Activated naive CD8-positive, alpha-beta T cell treated with anti-CD3 and anti-CD28 coated beads for 36 hours (primary cell): Measurements from ENCODE around the gene GPR32. TPM values are rescaled to one million over a fixed set of nuclear protein-coding genes. Genes with fewer than 3 reads are reported as not detected.
"Not testable (repeated sequence)": the region's sequence is repeated elsewhere in the genome, so short reads cannot be mapped to it uniquely, and the experiment has no call there.

Experiments used
- DNase-seq: peaks from one replicate; pipeline ENCODE4 v3.0.0; 2021
- H3K27ac Mint-ChIP-seq: one replicate; pipeline ENCODE4 v1.8.0; 2022; ENCODE audit warnings: mild to moderate bottlenecking, moderate library complexity, mixed read lengths
- H3K27me3 Mint-ChIP-seq: one replicate; pipeline ENCODE4 v1.8.0; 2022; ENCODE audit warnings: mild to moderate bottlenecking, mixed read lengths
- H3K36me3 Mint-ChIP-seq: one replicate; pipeline ENCODE4 v1.8.0; 2021; ENCODE audit warnings: mild to moderate bottlenecking, mixed read lengths
- H3K4me1 Mint-ChIP-seq: one replicate; pipeline ENCODE4 v1.8.0; 2021; ENCODE audit warnings: mixed read lengths
- H3K4me3 Mint-ChIP-seq: one replicate; pipeline ENCODE4 v1.8.0; 2022; ENCODE audit warnings: mild to moderate bottlenecking, moderate library complexity, mixed read lengths
- H3K9me3 Mint-ChIP-seq: one replicate; pipeline ENCODE4 v1.8.0; 2022; ENCODE audit warnings: mixed read lengths
- total RNA-seq, 2 experiments: library from RNA; stranded (reverse); gene quantifications; one replicate each; pipeline ENCODE4 v1.2.3, GENCODE V29; 2021

GPR32 gene
- total RNA-seq, 2 experiments from 2014 or later, result not detected

- no peaks in the 10 kb centered on the region for H3K9me3 Mint-ChIP-seq
- H3K4me1 Mint-ChIP-seq, result peaks cover 30% of the 10 kb centered on the region
- H3K27me3 Mint-ChIP-seq, result peaks cover 4% of the 10 kb centered on the region
- no peak overlapping the region for H3K4me3 Mint-ChIP-seq
- DNase-seq, result no peak
- peaks cover 46% of the 10 kb centered on the region for H3K36me3 Mint-ChIP-seq
- peak overlapping the region; percentile 29 for H3K27ac Mint-ChIP-seq
Measured at GRCh38 chr19:50797781-50798658, 27.8 kb downstream of the GPR32 start.

- Mint-ChIP-seq H3K4me3 (no peak overlapping the region), H3K27ac (no peak overlapping the region), H3K9me3 (no peaks in the 10 kb centered on the region), H3K36me3 (peaks cover 54% of the 10 kb centered on the region), H3K4me1 (peaks cover 34% of the 10 kb centered on the region), H3K27me3 (peaks cover 4% of the 10 kb centered on the region)
- no peak for DNase-seq
Measured at GRCh38 chr19:50798659-50799546, 28.6 kb downstream of the GPR32 start.

DNA sequence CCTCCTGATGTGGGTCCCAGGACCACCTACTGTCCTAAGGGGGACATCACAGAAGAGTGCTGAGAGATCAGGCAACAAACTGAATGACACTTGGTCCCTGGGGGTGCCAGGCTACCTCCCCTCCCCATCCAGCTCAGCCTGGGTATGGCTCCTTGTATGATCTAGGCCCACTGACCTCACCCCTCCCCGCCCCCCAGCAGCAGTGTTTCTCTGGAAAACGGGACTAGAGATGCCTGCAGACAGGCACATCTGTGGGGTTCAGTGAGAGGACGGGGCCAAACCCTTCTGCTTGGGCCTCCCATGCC lies 29.2 kb downstream of the GPR32 start:
- Mint-ChIP-seq H3K4me1 (peaks cover 30% of the 10 kb centered on the region), H3K4me3 (no peak overlapping the region), H3K27me3 (peaks cover 7% of the 10 kb centered on the region), H3K9me3 (no peaks in the 10 kb centered on the region), H3K27ac (no peak overlapping the region), H3K36me3 (peaks cover 58% of the 10 kb centered on the region)
- DNase-seq, result no peak

DNA sequence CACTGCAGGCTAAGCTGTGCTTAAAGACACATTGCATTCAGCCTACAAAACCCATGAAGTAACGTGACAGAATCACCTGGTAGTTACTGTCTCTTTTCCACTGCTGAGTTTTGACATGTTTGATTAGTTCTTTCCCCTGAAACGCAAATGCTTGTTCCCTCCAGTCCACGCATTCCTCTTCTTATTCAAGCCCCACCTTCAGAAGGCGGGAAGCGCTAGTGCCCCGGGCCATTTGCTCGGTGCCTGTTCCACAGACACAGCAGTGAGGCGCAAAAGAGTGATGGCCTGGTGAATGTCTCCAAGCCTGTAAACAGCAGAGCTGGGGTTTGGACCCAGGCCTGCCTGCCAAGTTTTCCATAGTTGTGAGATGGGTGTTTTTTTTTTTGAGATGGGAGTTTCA lies 30.8 kb downstream of the GPR32 start:
- Mint-ChIP-seq H3K9me3 (no peaks in the 10 kb centered on the region), H3K27ac (peak overlapping the region; percentile 62), H3K4me1 (peaks cover 35% of the 10 kb centered on the region), H3K36me3 (peaks cover 57% of the 10 kb centered on the region), H3K27me3 (peaks cover 3% of the 10 kb centered on the region), H3K4me3 (peak overlapping the region; percentile 92)
- no peak for DNase-seq

DNA sequence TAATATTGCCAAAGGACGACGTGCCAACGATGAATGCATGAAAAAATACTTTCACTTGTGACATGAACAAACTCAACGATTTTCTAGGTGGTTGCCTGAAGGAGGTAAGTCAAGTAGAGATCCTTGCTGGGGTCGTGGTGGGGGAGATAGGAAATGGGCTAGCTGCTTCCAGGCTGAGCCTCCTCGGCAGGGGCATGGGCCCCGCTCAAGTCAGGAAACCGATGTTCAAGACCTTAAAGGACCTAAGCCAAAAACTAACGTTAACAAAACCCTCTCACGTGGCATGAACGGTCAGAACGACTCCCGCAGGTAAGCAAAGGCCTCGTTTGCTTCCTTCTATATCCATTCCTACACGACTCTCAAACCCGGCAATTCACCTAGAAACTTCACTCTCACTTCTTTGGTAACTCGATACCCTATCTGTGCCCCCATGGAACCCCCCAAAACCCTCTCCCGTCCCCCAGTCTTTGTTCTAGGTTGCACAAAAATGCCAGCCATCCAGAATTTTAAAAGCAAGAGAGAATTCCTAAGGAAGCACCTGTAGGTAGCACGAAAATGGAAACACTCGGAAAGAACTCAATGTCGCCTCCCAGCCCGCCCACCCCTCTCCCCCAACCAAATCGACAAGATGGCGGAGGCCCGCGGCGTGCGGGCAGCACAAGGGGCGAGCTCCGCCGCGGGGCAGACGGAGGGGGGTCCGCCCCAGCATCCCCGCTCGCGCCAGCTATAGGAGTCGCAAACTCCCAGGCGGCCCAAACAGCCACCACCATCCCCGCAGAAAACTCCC lies 33.6 kb downstream of the GPR32 start:
- peaks cover 3% of the 10 kb centered on the region for H3K27me3 Mint-ChIP-seq
- DNase-seq, result peak; percentile 52
- H3K9me3 Mint-ChIP-seq, result no peaks in the 10 kb centered on the region
- H3K4me3 Mint-ChIP-seq, result peak overlapping the region; percentile 92
- H3K4me1 Mint-ChIP-seq, result peaks cover 36% of the 10 kb centered on the region
- peak overlapping the region; percentile 98 for H3K27ac Mint-ChIP-seq
- peaks cover 51% of the 10 kb centered on the region for H3K36me3 Mint-ChIP-seq

GRCh38 chr19:50804420-50805272 lies 34.4 kb downstream of the GPR32 start:
- peaks cover 3% of the 10 kb centered on the region for H3K27me3 Mint-ChIP-seq
- peaks cover 48% of the 10 kb centered on the region for H3K36me3 Mint-ChIP-seq
- DNase-seq, result peak; percentile 99
- H3K4me3 Mint-ChIP-seq, result peak overlapping the region; percentile 92
- H3K9me3 Mint-ChIP-seq, result no peaks in the 10 kb centered on the region
- peaks cover 36% of the 10 kb centered on the region for H3K4me1 Mint-ChIP-seq
- H3K27ac Mint-ChIP-seq, result peak overlapping the region; percentile 98

GRCh38 chr19:50808856-50809255 lies 38.6 kb downstream of the GPR32 start:
- H3K4me3 Mint-ChIP-seq, result no peak overlapping the region
- peaks cover 10% of the 10 kb centered on the region for H3K4me1 Mint-ChIP-seq
- H3K36me3 Mint-ChIP-seq, result peaks cover 8% of the 10 kb centered on the region
- peaks cover 8% of the 10 kb centered on the region for H3K27me3 Mint-ChIP-seq
- no peaks in the 10 kb centered on the region for H3K9me3 Mint-ChIP-seq
- no peak for DNase-seq
- H3K27ac Mint-ChIP-seq, result no peak overlapping the region

- H3K4me3 Mint-ChIP-seq, DNase-seq, H3K4me1 Mint-ChIP-seq, H3K27ac Mint-ChIP-seq, H3K36me3 Mint-ChIP-seq, H3K9me3 Mint-ChIP-seq: not testable (repeated sequence)
- peaks cover 31% of the 10 kb centered on the region for H3K27me3 Mint-ChIP-seq
Measured at GRCh38 chr19:50811622-50812238, 41.5 kb downstream of the GPR32 start.

- Mint-ChIP-seq H3K4me3 (no peak overlapping the region), H3K27ac (no peak overlapping the region), H3K9me3 (peaks cover 3% of the 10 kb centered on the region), H3K27me3 (peaks cover 38% of the 10 kb centered on the region), H3K36me3 (peaks cover 1% of the 10 kb centered on the region), H3K4me1 (peaks cover 11% of the 10 kb centered on the region)
- no peak for DNase-seq
Measured at GRCh38 chr19:50812474-50812873, 42.2 kb downstream of the GPR32 start.

GRCh38 chr19:50814883-50815282 lies 44.6 kb downstream of the GPR32 start:
- DNase-seq, result no peak
- Mint-ChIP-seq H3K4me3 (no peak overlapping the region), H3K36me3 (peaks cover 2% of the 10 kb centered on the region), H3K9me3 (peaks cover 3% of the 10 kb centered on the region), H3K27ac (no peak overlapping the region), H3K27me3 (peaks cover 59% of the 10 kb centered on the region), H3K4me1 (peaks cover 26% of the 10 kb centered on the region)

DNA sequence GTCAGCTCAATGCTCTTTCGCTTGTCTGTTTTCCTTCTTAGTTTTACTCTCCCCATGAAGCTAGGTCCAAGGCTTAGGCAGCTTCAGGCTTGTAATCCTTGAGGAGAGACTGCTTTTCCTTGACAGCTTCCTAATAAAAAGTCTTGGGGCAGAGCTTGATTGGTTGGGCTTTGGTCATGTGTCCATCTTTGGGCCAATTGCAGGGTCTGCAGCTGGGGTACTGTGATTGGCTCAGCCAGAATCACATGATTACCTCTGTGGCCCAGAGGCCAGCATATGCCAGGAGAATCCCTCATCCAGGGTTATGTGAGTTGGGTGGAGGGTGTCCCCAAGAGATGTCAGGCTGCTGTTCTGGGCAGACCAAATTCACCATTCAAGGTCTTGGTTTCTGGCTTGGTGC lies 45.2 kb downstream of the GPR32 start:
- H3K27ac Mint-ChIP-seq, result no peak overlapping the region
- peaks cover 31% of the 10 kb centered on the region for H3K4me1 Mint-ChIP-seq
- H3K4me3 Mint-ChIP-seq, result no peak overlapping the region
- peaks cover 2% of the 10 kb centered on the region for H3K36me3 Mint-ChIP-seq
- DNase-seq, result no peak
- peaks cover 64% of the 10 kb centered on the region for H3K27me3 Mint-ChIP-seq
- peaks cover 3% of the 10 kb centered on the region for H3K9me3 Mint-ChIP-seq

GRCh38 chr19:50817941-50818858 lies 47.9 kb downstream of the GPR32 start:
- no peak overlapping the region for H3K27ac Mint-ChIP-seq
- peaks cover 2% of the 10 kb centered on the region for H3K36me3 Mint-ChIP-seq
- peak overlapping the region; percentile 70 for H3K4me3 Mint-ChIP-seq
- peaks cover 3% of the 10 kb centered on the region for H3K9me3 Mint-ChIP-seq
- H3K4me1 Mint-ChIP-seq, result peaks cover 38% of the 10 kb centered on the region
- peaks cover 87% of the 10 kb centered on the region for H3K27me3 Mint-ChIP-seq
- DNase-seq, result peak; percentile 62

- Mint-ChIP-seq H3K27me3 (peaks cover 90% of the 10 kb centered on the region), H3K4me3 (no peak overlapping the region), H3K9me3 (peaks cover 3% of the 10 kb centered on the region), H3K4me1 (peaks cover 38% of the 10 kb centered on the region), H3K36me3 (peaks cover 2% of the 10 kb centered on the region), H3K27ac (no peak overlapping the region)
- DNase-seq, result no peak
Measured at GRCh38 chr19:50818859-50819472, 48.7 kb downstream of the GPR32 start.
